Measurements from ENCODE around the gene HNRNPUL2.
"Not testable (repeated sequence)": the region's sequence is repeated elsewhere in the genome, so short reads cannot be mapped to it uniquely, and the experiment has no call there.

Gene HNRNPUL2

GRCh38 chr11:62702246-62702645 is 25.0 kb downstream of the HNRNPUL2 start:
- DNase-seq = no peak

DNA sequence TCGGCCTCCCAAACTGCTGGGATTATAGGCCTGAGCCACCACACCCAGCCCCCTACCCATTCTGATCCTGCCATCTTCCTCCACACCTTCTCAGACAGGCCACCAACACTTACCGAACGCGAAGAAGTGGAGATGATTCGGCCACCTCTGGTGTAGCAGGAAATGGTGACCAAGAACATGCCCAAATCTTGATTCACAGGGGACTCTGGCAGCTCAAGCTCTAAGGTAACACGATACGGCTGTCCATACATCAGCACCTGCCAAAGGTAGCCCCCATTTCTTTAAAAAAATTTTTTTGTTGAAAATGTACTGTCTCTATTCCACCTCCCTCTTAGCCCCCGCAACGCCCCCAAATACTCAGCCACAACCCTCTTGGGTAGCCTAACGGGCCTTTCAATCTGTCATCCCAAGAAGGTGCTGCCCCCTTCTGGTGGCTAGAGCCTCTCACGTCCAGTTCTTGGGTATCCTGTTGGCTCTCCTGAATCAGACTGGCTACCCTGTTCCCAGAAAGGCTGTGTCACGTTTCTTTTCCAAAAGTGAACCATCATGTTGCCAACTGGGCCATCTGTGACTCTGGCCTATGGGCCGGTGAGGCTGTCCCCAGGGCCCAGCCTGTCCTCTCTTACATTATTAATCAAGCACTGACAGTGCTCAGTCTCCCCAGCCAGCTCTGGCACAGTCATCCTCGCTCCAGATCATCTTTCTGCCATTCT is 32.6 kb downstream of the HNRNPUL2 start:
- DNase-seq = peak; percentile 74

DNA sequence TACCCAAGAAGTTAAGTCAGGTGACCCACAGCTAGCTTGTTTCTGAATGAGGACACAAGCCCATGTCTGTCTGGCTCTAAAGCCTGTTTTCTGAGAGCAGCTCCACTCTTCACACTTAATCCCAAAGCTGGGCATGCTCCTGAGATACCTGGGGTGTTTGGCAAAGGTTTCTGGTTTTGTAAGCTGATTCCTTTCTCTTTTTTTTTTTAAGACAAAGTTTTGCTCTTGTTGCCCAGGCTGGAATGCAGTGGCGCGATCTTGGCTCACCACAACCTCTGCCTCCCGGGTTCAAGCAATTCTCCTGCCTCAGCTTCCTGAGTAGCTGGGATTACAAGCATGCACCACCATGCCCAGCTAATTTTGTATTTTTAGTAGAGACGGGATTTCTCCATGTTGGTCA is 33.6 kb downstream of the HNRNPUL2 start:
- DNase-seq = not testable (repeated sequence)

DNA sequence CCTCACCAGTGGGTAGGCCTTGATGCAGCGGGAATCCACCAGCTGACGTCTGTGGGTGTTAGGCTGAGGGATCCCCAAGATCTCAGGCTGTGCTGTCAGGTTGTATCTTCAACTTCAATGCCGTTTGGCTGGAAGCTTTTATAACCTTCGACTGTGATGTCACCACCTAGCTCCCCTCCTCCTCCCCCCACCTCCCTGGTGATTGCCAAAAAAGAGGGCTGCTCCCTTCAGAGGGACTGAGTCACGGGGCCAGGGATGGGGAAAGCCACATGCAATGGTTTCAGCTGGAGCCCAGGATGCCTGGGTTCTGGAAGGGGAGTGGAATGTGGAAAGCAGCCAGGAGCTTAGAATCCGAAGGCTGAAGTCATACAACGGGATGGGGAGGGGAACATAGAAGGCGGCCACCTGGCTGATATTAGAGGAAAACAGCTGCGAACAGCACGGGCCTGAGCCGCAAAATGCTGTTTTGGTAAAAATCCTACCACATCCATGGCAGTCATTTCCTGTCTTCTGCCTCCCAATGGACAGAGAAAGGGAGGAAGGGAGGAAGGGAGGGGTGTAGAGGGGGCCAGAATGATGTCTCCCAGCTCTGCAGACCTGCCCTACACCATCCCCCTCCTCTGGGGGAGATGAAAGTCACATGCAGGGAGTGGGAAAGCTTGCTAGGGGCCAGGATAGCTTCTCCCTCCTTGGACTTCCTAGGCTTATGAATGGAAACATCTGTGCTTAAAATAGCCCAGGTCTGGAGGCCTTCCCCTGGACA is 37.7 kb downstream of the HNRNPUL2 start, which contains the start of gene LRRN4CL:
LRRN4CL (minus strand) TSS at position 110 of the 763 bp plus-strand sequence. CDS start 1,022 bp downstream, outside the sequence.
- DNase-seq = peak; percentile 94

DNA sequence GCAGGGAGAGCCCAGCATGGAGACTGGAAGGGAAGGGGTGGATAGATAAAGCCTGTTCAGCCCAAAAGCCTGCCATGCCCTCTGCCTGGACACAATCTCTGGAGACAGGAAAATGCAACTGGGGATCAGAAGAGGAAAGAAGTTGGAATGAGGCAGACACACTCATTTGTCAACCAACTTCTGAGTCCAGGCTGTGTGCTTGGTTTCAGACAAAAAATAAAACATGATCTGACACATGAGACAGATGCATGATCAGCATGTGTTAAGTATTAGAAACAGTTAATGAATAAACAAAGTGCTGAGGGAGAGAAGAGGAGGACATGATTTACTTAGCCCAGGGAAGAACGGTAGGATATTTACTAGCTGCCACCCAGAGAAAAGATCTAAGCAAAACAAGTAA is 38.8 kb downstream of the HNRNPUL2 start:
- no peak for DNase-seq

DNA sequence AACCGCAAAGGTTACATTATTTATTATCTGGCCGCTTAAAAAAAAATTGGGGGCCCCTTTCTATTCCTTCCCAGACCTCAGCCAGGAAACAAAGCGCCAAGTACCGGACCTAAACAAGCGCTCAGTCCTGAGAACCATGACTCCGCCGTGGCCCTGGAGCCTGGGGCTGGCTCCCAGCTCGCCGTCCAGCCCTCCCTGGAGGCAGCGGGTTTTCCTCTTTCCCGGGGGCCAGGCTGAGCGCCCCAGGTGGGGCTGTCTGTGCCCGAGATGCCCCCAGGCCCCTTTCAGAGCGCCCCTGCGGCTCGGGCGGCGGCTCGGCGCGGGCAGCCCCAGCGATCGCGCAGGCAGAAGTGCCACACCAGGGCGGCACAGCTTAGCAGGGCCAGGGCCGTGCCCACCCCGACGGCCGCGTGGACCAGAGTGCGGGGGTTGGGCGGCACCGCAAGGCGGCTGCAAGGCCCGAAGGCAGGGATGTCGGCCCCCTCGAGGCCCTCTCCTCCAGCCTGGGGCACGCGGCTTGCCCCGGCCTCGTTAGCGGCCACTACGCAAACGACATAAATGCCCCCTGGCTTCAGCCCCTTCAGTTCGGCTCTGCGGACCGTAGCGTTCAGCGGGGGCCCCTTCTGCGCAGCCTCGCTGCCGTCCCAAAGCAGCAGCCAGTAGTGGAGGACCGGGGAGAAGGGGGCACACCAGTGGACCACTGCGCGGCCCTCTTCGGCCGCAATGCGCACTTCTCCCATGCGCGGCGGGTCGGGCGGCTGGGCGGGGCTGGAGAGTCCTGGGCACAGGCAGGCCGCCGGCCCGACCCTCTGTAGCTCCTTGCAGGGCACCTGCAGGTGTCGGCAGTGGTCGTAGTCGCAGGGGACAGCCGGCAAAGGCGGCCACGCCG is 39.5 kb downstream of the HNRNPUL2 start:
- DNase-seq = no peak

GRCh38 chr11:62682518-62682917 is 44.7 kb downstream of the HNRNPUL2 start:
- DNase-seq = no peak

DNA sequence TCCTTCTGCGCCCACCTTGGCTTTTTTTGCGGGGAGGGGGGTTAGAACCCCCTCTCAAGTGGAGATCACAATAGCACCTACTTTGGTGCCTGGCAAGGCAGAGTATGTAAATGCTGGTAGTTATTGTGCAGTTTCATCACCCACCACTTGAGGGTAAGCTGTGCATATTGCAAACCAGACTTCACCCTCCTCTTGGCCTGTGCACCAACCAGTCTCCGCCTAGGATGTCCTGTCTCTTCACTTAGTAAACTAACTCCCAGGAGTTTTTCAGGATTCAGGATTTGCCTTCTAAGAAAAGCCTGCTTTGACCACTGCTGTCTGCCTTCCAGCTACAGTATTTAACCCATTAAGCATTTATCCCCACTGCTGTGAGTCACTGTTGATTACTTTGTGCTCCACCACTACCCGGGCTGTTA is 46.4 kb downstream of the HNRNPUL2 start:
- peak; percentile 81 for DNase-seq

GRCh38 chr11:62678770-62679696 is 48.2 kb downstream of the HNRNPUL2 start, which contains the start of gene UBXN1:
TSS of gene UBXN1 (minus strand) at chr11:62679073. CDS start at chr11:62678923, 150 bp downstream.
- peak; percentile 89 for DNase-seq

DNA sequence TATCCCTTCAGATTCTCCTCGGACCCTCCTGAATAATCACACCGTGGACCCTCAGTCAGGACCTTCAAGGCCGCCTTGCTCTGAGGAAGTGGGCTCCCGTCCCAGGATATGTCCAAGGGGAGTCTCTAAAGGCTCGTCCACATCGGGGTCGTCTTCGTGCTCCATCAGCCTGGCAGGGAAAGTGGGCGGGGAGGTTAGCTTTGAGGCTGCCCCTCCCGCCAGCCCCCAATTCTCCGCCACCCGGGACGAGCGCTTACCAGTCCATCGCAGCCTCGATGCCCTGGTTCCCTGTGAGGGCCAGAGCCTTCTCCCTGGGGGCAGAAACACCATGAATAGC is 48.9 kb downstream of the HNRNPUL2 start:
- no peak for DNase-seq

DNA sequence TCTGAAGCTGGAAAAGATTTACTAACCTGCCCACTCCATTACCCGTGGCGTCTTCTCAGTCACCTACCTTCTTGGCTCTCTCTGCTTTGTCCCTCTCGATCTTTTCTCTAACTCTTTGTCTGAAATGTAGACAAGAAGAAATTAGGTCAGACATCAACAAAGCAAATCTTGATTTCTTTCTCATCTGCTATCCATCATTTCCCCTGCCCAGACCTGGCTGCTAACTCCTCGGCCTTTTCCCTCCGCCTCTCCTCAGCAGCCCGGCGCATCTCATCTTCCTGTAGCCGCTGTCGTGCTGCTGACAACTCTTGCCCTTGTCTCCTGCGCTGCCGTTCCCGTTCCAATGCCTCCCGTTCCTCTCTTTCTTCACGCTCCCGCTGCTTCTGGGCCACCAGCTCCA is 49.5 kb downstream of the HNRNPUL2 start:
- no peak for DNase-seq

DNA sequence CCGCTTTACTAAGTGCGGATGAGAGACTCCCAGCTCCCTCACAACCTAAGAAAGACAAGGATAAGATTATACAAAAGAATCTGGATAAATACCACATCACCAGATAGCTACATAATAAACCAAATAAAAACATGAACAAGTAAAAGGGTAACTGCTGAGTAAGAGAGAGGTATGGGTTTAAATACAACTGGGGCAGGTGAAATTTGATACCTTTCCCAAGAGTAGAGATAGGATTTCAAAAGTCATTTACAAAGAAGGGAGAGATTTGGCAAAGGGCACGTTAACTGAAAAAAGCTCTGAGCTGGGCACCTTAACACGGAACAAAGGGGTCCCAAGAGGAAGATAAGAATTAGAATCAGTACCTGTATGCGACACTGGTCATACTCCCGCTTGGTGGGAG is 50.1 kb downstream of the HNRNPUL2 start:
- DNase-seq = no peak

DNA sequence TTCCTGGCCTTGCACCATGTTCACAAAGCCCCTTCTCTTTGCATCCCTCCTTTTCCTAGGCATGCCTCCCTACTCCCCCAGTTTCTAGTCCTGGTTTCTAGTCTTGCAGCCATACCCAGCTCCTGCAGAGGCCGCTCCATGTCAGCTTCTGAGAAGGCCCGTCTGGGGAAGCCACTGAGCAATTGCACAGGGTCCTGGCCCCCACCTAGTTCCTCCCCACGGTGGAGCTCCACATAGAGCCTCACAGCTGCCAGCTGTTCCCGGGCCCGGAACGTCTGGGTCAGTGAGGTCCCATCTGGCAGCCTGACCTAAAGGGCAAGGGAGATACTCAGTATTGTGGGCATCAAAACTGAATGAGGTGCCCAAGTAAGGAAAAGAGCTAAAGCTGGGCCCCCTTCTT is 50.6 kb downstream of the HNRNPUL2 start:
- DNase-seq = no peak

GRCh38 chr11:62675415-62675814 is 51.8 kb downstream of the HNRNPUL2 start:
- DNase-seq = not testable (repeated sequence)

GRCh38 chr11:62673196-62673525 is 54.1 kb downstream of the HNRNPUL2 start:
- DNase-seq = no peak

GRCh38 chr11:62671608-62672389 is 55.5 kb downstream of the HNRNPUL2 start, which contains the start of the genes LBHD1 and UQCC3:
TSS of gene LBHD1 (minus strand) at chr11:62672267. CDS start at chr11:62670031, 2,236 bp downstream.
TSS of gene UQCC3 (plus strand) at chr11:62671673. CDS start at chr11:62671746, 73 bp downstream.
- DNase-seq = peak; percentile 88

GRCh38 chr11:62671236-62671607 is 56.0 kb downstream of the HNRNPUL2 start:
- DNase-seq = peak; percentile 30

- DNase-seq = no peak
Measured at GRCh38 chr11:62669420-62670161, 57.7 kb downstream of the HNRNPUL2 start.

DNA sequence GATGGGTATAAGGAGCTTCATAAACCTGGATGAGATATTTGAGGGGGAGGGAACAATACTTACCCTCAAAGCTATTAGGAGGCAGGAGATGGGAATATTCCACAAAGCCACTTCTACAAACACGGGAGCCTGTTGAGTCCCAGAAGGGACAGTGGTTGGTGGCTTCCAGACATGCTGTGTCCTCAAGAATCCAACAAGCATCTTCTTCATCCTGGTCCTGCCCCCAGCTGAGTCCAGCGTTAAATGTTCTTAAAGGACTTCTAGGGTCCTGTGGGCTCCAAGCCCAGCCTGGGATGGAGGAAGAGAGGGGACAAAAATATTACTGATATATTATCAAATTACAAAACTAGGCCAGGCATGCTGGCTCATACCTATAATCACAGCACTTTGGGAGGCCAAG is 59.8 kb downstream of the HNRNPUL2 start:
- no peak for DNase-seq

DNA sequence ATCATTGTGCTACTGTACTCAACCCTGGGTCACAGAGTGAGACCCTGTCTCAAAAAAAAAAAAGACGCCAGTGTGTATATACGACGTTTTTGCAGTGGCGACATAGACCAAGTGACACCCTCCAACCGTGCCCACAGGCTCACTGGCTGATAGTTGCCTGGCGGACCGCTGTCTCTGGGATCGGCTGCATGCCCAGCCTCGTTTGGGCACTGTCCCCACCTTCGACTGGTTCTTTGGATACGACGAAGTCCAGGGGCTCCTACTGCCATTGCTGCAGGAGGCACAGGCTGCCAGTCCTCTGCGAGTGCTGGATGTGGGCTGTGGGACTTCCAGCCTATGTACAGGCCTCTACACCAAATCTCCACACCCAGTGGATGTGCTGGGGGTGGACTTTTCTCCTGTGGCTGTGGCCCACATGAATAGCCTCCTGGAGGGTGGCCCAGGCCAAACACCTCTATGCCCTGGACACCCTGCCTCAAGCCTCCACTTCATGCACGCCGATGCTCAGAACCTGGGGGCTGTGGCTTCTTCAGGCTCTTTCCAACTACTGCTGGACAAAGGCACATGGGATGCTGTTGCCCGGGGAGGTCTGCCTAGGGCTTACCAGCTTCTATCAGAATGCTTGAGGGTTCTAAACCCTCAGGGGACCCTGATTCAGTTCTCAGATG is 60.9 kb downstream of the HNRNPUL2 start:
- no peak for DNase-seq
